ENCODE results near the gene MT1B. TPM values are rescaled to one million over a fixed set of nuclear protein-coding genes. Genes with fewer than 3 reads are reported as not detected.
"Not testable (repeated sequence)": the region's sequence is repeated elsewhere in the genome, so short reads cannot be mapped to it uniquely, and the experiment has no call there.

MT1B gene
- total RNA-seq, 1 experiment from 2014 or later, result not detected

- H2BK15ac ChIP-seq (ENCODE audit: low read depth, low read length), result no peak overlapping the region
- no CpG with 5 or more reads among the region's 1 CpG for WGBS (ENCODE audit: extremely low coverage, insufficient read length, low lambda C conversion rate)
- no peak overlapping the region for H2BK20ac ChIP-seq (ENCODE audit: low read depth, low read length, poor library complexity, severe bottlenecking)
- H4K91ac ChIP-seq (ENCODE audit: insufficient read length, low read depth, low read length), result no peak overlapping the region
- H4K5ac ChIP-seq (ENCODE audit: insufficient read length, low read depth, low read length), result no peak overlapping the region
- TF ChIP-seq, protein P1, sequence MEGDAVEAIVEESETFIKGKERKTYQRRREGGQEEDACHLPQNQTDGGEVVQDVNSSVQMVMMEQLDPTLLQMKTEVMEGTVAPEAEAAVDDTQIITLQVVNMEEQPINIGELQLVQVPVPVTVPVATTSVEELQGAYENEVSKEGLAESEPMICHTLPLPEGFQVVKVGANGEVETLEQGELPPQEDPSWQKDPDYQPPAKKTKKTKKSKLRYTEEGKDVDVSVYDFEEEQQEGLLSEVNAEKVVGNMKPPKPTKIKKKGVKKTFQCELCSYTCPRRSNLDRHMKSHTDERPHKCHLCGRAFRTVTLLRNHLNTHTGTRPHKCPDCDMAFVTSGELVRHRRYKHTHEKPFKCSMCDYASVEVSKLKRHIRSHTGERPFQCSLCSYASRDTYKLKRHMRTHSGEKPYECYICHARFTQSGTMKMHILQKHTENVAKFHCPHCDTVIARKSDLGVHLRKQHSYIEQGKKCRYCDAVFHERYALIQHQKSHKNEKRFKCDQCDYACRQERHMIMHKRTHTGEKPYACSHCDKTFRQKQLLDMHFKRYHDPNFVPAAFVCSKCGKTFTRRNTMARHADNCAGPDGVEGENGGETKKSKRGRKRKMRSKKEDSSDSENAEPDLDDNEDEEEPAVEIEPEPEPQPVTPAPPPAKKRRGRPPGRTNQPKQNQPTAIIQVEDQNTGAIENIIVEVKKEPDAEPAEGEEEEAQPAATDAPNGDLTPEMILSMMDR (conservative IDR thresholded peaks at IDR 0.05), result no peak
- Mint-ChIP-seq H3K4me3 (no peak overlapping the region), H3K4me1 (peaks cover 9 to 34% of the 10 kb centered on the region in 2 experiments), H3K27me3 (ENCODE audit: low read depth) (peaks cover 97% of the 10 kb centered on the region), H3K36me3 (ENCODE audit: insufficient read depth in 1 of 3, low read depth in 3 of 3) (no peaks in the 10 kb centered on the region), H3K27ac (no peak overlapping the region), H3K9me3 (no peaks in the 10 kb centered on the region)
- H3T11ph ChIP-seq (ENCODE audit: low read length), result no peak overlapping the region
- H2BK120ac ChIP-seq (ENCODE audit: low read depth, low read length, poor library complexity, severe bottlenecking), result no peak overlapping the region
- H4K8ac ChIP-seq (replicated peaks; ENCODE audit: insufficient read length, low read depth, low read length), result no peak overlapping the region
- H3K4me2 ChIP-seq (ENCODE audit: insufficient read depth, insufficient read length, low read length), result no peak overlapping the region
- H3K4me1 ChIP-seq (ENCODE audit: insufficient read depth, low read length), result peaks cover 6% of the 10 kb centered on the region; the same call in 1 of the 2 replicates
- no peak overlapping the region for H2AFZ ChIP-seq (ENCODE audit: low read length)
- DNase-seq, result no peak
- no peak overlapping the region for H3K56ac ChIP-seq (ENCODE audit: insufficient read length, low read depth, low read length)
- no peak overlapping the region for H3K9ac ChIP-seq (ENCODE audit: extremely low read depth, insufficient read length, low read length)
- H2BK5ac ChIP-seq (ENCODE audit: insufficient read length, low read length), result no peak overlapping the region
- H2AK5ac ChIP-seq (ENCODE audit: insufficient read length, low read length), result no peak overlapping the region
- peaks cover 72% of the 10 kb centered on the region for H3K27me3 ChIP-seq (ENCODE audit: insufficient read depth, low read length)
- no peaks in the 10 kb centered on the region for H3K79me1 ChIP-seq (ENCODE audit: insufficient read depth, low read depth, low read length, poor library complexity, severe bottlenecking)
- H2BK12ac ChIP-seq (ENCODE audit: insufficient read length, low read depth, low read length), result no peak overlapping the region
- H4K20me1 ChIP-seq (ENCODE audit: control insufficient read depth, insufficient read depth, insufficient read length), result no peaks in the 10 kb centered on the region
- H3K14ac ChIP-seq (ENCODE audit: insufficient read depth, low read length), result no peak overlapping the region
- H3K23me2 ChIP-seq (ENCODE audit: insufficient read length, low read depth, low read length, poor library complexity, severe bottlenecking), result peaks cover 8% of the 10 kb centered on the region
- H3K18ac ChIP-seq (ENCODE audit: insufficient read length, low read depth, low read length), result no peak overlapping the region
- H3K23ac ChIP-seq (ENCODE audit: insufficient read length, low read depth, low read length), result no peak overlapping the region
- H3K9me3 ChIP-seq (ENCODE audit: control insufficient read depth, low read depth, low read length), result no peaks in the 10 kb centered on the region
- H3K27ac ChIP-seq (ENCODE audit: insufficient read length, low read depth, low read length), result no peak overlapping the region
- no peak overlapping the region for H3K4ac ChIP-seq (ENCODE audit: low read depth, low read length)
- no peaks in the 10 kb centered on the region for H3K79me2 ChIP-seq (ENCODE audit: insufficient read depth, low read length)
These were observed 12.8 kb downstream of the MT1B start for GRCh38 chr16:56664506-56664905.

- H2BK12ac ChIP-seq (ENCODE audit: insufficient read length, low read depth, low read length); H4K8ac ChIP-seq (replicated peaks; ENCODE audit: insufficient read length, low read depth, low read length); H2BK15ac ChIP-seq (ENCODE audit: low read depth, low read length); H3K9me3 ChIP-seq (ENCODE audit: control insufficient read depth, low read depth, low read length); H4K5ac ChIP-seq (ENCODE audit: insufficient read length, low read depth, low read length); H3K9me3 Mint-ChIP-seq; H2AFZ ChIP-seq (ENCODE audit: low read length); H3T11ph ChIP-seq (ENCODE audit: low read length); H3K27ac ChIP-seq (ENCODE audit: insufficient read length, low read depth, low read length); H2BK5ac ChIP-seq (ENCODE audit: insufficient read length, low read length); H3K18ac ChIP-seq (ENCODE audit: insufficient read length, low read depth, low read length); H3K56ac ChIP-seq (ENCODE audit: insufficient read length, low read depth, low read length); H2BK20ac ChIP-seq (ENCODE audit: low read depth, low read length, poor library complexity, severe bottlenecking); H3K4me3 Mint-ChIP-seq; H3K4me2 ChIP-seq (ENCODE audit: insufficient read depth, insufficient read length, low read length); H4K91ac ChIP-seq (ENCODE audit: insufficient read length, low read depth, low read length); H3K14ac ChIP-seq (ENCODE audit: insufficient read depth, low read length); H3K9ac ChIP-seq (ENCODE audit: extremely low read depth, insufficient read length, low read length); H3K4me1 ChIP-seq (ENCODE audit: insufficient read depth, low read length); H3K23ac ChIP-seq (ENCODE audit: insufficient read length, low read depth, low read length); H2AK5ac ChIP-seq (ENCODE audit: insufficient read length, low read length); H3K79me1 ChIP-seq (ENCODE audit: insufficient read depth, low read depth, low read length, poor library complexity, severe bottlenecking); H3K4ac ChIP-seq (ENCODE audit: low read depth, low read length); DNase-seq; H3K36me3 Mint-ChIP-seq (ENCODE audit: insufficient read depth in 1 of 3, low read depth in 3 of 3); H2BK120ac ChIP-seq (ENCODE audit: low read depth, low read length, poor library complexity, severe bottlenecking); H3K27ac Mint-ChIP-seq; H3K79me2 ChIP-seq (ENCODE audit: insufficient read depth, low read length); H4K20me1 ChIP-seq (ENCODE audit: control insufficient read depth, insufficient read depth, insufficient read length): not testable (repeated sequence)
- peaks cover 76% of the 10 kb centered on the region for H3K27me3 ChIP-seq (ENCODE audit: insufficient read depth, low read length)
- no CpG with 5 or more reads among the region's 8 CpGs for WGBS (ENCODE audit: extremely low coverage, insufficient read length, low lambda C conversion rate)
- H3K4me1 Mint-ChIP-seq, result peaks cover 9 to 40% of the 10 kb centered on the region in 2 experiments
- peaks cover 97% of the 10 kb centered on the region for H3K27me3 Mint-ChIP-seq (ENCODE audit: low read depth)
- H3K23me2 ChIP-seq (ENCODE audit: insufficient read length, low read depth, low read length, poor library complexity, severe bottlenecking), result peaks cover 12% of the 10 kb centered on the region
These were observed 13.9 kb downstream of the MT1B start for GRCh38 chr16:56665286-56666261.

Data from H9 (cell line).